Testis (tissue), 3 donors: ENCODE data around the gene KHSRP. TPM values are rescaled to one million over a fixed set of nuclear protein-coding genes. Genes with fewer than 3 reads are reported as not detected.

Source experiments
- DNase-seq: peaks from one replicate; pipeline ENCODE4 v3.0.0-alpha.2; 2019
- H3K27ac ChIP-seq, 2 donors: fragments of 200-600 bp; sonication (generic); one replicate each; pipeline ENCODE4 v1.5.1; 2019
- H3K27me3 ChIP-seq: fragments of 200-600 bp; sonication (generic); one replicate; pipeline ENCODE4 v1.5.1; 2019
- H3K36me3 ChIP-seq: fragments of 200-600 bp; sonication (generic); one replicate; pipeline ENCODE4 v1.5.1; 2017; ENCODE audit warnings: low read depth; ENCODE audit errors: missing control alignments
- H3K4me1 ChIP-seq: fragments of 200-600 bp; sonication (generic); one replicate; pipeline ENCODE4 v1.5.1; 2019
- H3K4me3 ChIP-seq, 2 donors: fragments of 200-600 bp; sonication (generic); one replicate each; pipeline ENCODE4 v1.5.1; 2017 to 2019
- H3K9me3 ChIP-seq: fragments of 200-600 bp; sonication (generic); one replicate; pipeline ENCODE4 v1.5.1; 2017
- CTCF ChIP-seq, 3 experiments: fragments of 450-650 bp in 2 of 3; fragments of 200-600 bp in 1 of 3; sonication (generic) in 1 of 3; IDR thresholded peaks; one replicate each; pipeline ENCODE4 v1.5.1; 2016 to 2019; ENCODE audit warnings: antibody characterized with exemption in 3 of 3, mild to moderate bottlenecking in 2 of 3, moderate library complexity in 1 of 3
- POLR2A ChIP-seq: fragments of 450-650 bp; IDR thresholded peaks from one replicate; pipeline ENCODE4 v1.6.1; 2017; ENCODE audit warnings: antibody characterized with exemption, mild to moderate bottlenecking, moderate library complexity
- WGBS, 2 donors: methylation state at CpG; one replicate each; pipeline ENCODE4 v1.1.5; 2018; 5-methylcytosine and 5-hydroxymethylcytosine counted together
- intact Hi-C: fragments of 100-400 bp; cut with DNase I; formaldehyde crosslinking; loops from one replicate; pipeline ENCODE4 v1.15.1; 2023; ENCODE audit warnings: low total_unique reads
- microRNA-seq, 2 donors: library from miRNA; unstranded; fragments of <30 nt; microRNA quantifications; one replicate each; pipeline ENCODE4, GENCODE V29; 2016; ENCODE audit warnings: borderline number of aligned reads in 2 of 2, borderline replicate concordance in 1 of 2
- polyA plus RNA-seq: library from polyadenylated mRNA; stranded (reverse); fragments of 350-450 nt; fragmentation: Illumina TruSeq; extraction: RNeasy Lipid Tissue Mini Kit (QIAGEN cat#74804); gene quantifications from one replicate; pipeline ENCODE4 v1.2.3, GENCODE V29; 2014; ENCODE audit warnings: low read depth, low replicate concordance; ENCODE audit not compliant: insufficient read depth
- small RNA-seq, 2 donors: library from RNA; depleted of rRNA; stranded (forward); fragments of <200 nt; gene quantifications; one replicate each; pipeline ENCODE3, GENCODE V24; 2016
- total RNA-seq, 2 donors: library from RNA; depleted of rRNA; stranded (reverse); fragments of >200 nt; gene quantifications; one replicate each; pipeline ENCODE4 v1.2.3, GENCODE V29; 2016

The KHSRP gene
- total and polyA plus RNA-seq, 3 donors from 2014 or later: 279 to 358 (median 336) TPM

GRCh38 chr19:6373813-6374108 is 50.9 kb downstream of the KHSRP start:
- Histone ChIP-seq H3K27me3 (no peaks in the 10 kb centered on the region), H3K9me3 (no peaks in the 10 kb centered on the region), H3K36me3 (no peaks in the 10 kb centered on the region), H3K4me3 (peak overlapping the region; percentile 85 to 97), H3K4me1 (peaks cover 8% of the 10 kb centered on the region), H3K27ac (peak overlapping the region; percentile 26 to 99)
- intact Hi-C loops: no loop called here
- DNase-seq: no peak
- TF ChIP-seq POLR2A (no peak), CTCF (IDR thresholded peaks at IDR 0.05) (no peak)
- 28% methylated on average over 5 of the region's 5 CpGs for WGBS, 2 donors

- no peaks in the 10 kb centered on the region for H3K36me3 ChIP-seq
- peak overlapping the region; percentile 95 to 99 for H3K27ac ChIP-seq
- H3K27me3 ChIP-seq: no peaks in the 10 kb centered on the region
- no peaks in the 10 kb centered on the region for H3K9me3 ChIP-seq
- WGBS, 2 donors: 1% methylated on average over 42 to 44 of the region's 53 CpGs
- intact Hi-C loops: no loop called here
- DNase-seq: peak; percentile 98
- peaks cover 8% of the 10 kb centered on the region for H3K4me1 ChIP-seq
- H3K4me3 ChIP-seq: peak overlapping the region; percentile 85 to 97
- no peak for TF ChIP-seq CTCF (IDR thresholded peaks at IDR 0.05)
- no peak for TF ChIP-seq POLR2A
Measured at GRCh38 chr19:6373096-6373812, 51.4 kb downstream of the KHSRP start.

GRCh38 chr19:6372594-6373095 is 52.0 kb downstream of the KHSRP start, which contains the start of gene ALKBH7:
ALKBH7 (plus strand) TSS chr19:6372794; CDS start chr19:6372821, 27 bp downstream.
- Histone ChIP-seq H3K9me3 (no peaks in the 10 kb centered on the region), H3K27me3 (no peaks in the 10 kb centered on the region), H3K4me1 (peaks cover 8% of the 10 kb centered on the region), H3K4me3 (peak within 1 kb of the TSS; percentile 85 to 97), H3K36me3 (no peaks in the 10 kb centered on the region), H3K27ac (peak within 1 kb of the TSS; percentile 95 to 99)
- 0 to 1% methylated on average over 33 to 40 of the region's 47 CpGs for WGBS, 2 donors
- DNase-seq: peak; percentile 100
- intact Hi-C loops: no loop called here
- TF ChIP-seq CTCF (IDR thresholded peaks at IDR 0.05) (peak in 1 of 3 experiments; percentile 1), POLR2A (no peak)

DNA sequence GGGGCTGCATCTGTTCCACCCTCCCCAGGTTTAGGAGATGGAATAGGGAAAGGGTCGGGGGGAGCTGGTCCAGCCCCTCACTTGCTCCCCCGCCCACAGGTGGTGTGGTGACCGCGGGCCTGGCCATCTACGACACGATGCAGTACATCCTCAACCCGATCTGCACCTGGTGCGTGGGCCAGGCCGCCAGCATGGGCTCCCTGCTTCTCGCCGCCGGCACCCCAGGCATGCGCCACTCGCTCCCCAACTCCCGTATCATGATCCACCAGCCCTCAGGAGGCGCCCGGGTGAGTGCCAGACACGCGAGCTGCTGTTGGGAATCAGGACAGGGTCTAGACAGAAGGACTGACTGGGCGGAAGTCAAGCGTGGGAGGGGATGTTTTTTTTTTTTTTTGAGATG is 60.3 kb downstream of the KHSRP start:
- intact Hi-C loops: no loop called here
- Histone ChIP-seq H3K36me3 (no peaks in the 10 kb centered on the region), H3K9me3 (no peaks in the 10 kb centered on the region)

More for the DNA sequence above, 60.3 kb downstream of the KHSRP start:
- no peak for TF ChIP-seq CTCF (IDR thresholded peaks at IDR 0.05)
- no peak for TF ChIP-seq POLR2A
- Histone ChIP-seq H3K4me1 (peaks cover 6% of the 10 kb centered on the region), H3K27ac (no peak overlapping the region), H3K27me3 (no peaks in the 10 kb centered on the region), H3K4me3 (no peak overlapping the region)
- DNase-seq: no peak
- WGBS, 2 donors: 94 to 96% methylated on average over 21 of the region's 21 CpGs

Small RNA genes within 50 kb of the gene (microRNA-seq; reads per million reads assigned to microRNA genes)
- gene MIR3940 (4.8 to 11.8 reads per million in 2 donors), gene MIR6790 (0 to 2.8 reads per million in 2 donors), gene MIR6885 (0 to 2.1 reads per million in 2 donors)

Small RNA genes within 50 kb of the gene (small RNA-seq; reads per million reads assigned to genes)
- 0 reads per million in 2 donors for gene MIR6790
- 0 reads per million in 2 donors for gene MIR6885

Other genes starting within 250 kb of the KHSRP start
- gene MLLT1, start 144.8 kb downstream of the KHSRP start, total RNA-seq: 10 to 100 TPM; 17.3 to 22.4 TPM
- 32.0 TPM for gene MLLT1, start 144.8 kb downstream of the KHSRP start, polyA plus RNA-seq
- under 1 TPM; 0.39 to 0.99 TPM for gene ACER1, start 91.2 kb downstream of the KHSRP start, total RNA-seq
- 1.0 TPM for gene ACER1, start 91.2 kb downstream of the KHSRP start, polyA plus RNA-seq
- gene CLPP, start 63.3 kb downstream of the KHSRP start, total RNA-seq: 100 to 1,000 TPM in 1 of 2 donors, 10 to 100 TPM in 1; 52.1 to 101 TPM
- gene CLPP, start 63.3 kb downstream of the KHSRP start, polyA plus RNA-seq: 113 TPM
- gene ALKBH7, start 52.0 kb downstream of the KHSRP start, total RNA-seq: 100 to 1,000 TPM; 243 to 524 TPM
- gene ALKBH7, start 52.0 kb downstream of the KHSRP start, polyA plus RNA-seq: 608 TPM
- gene PSPN, start 48.9 kb downstream of the KHSRP start, total RNA-seq: 1 to 10 TPM; 2.9 to 5.1 TPM
- 1.1 TPM for gene PSPN, start 48.9 kb downstream of the KHSRP start, polyA plus RNA-seq
- gene GTF2F1, start 31.6 kb downstream of the KHSRP start, total RNA-seq: 10 to 100 TPM; 78.1 to 81.1 TPM
- gene GTF2F1, start 31.6 kb downstream of the KHSRP start, polyA plus RNA-seq: 122 TPM
- gene SLC25A41, start 9.0 kb upstream of the KHSRP start, total RNA-seq: 1 to 10 TPM; 3.2 to 3.9 TPM
- 7.6 TPM for gene SLC25A41, start 9.0 kb upstream of the KHSRP start, polyA plus RNA-seq
- 10 to 100 TPM; 34.3 to 38.5 TPM for gene SLC25A23, start 35.0 kb upstream of the KHSRP start, total RNA-seq
- gene SLC25A23, start 35.0 kb upstream of the KHSRP start, polyA plus RNA-seq: 26.9 TPM
- gene CRB3, start 39.5 kb upstream of the KHSRP start, total RNA-seq: 1 to 10 TPM; 1.2 to 2.0 TPM
- gene CRB3, start 39.5 kb upstream of the KHSRP start, polyA plus RNA-seq: 2.3 TPM
- 1 to 10 TPM; 1.9 to 3.2 TPM for gene DENND1C, start 57.0 kb upstream of the KHSRP start, total RNA-seq
- gene DENND1C, start 57.0 kb upstream of the KHSRP start, polyA plus RNA-seq: 2.9 TPM
- gene TUBB4A, start 77.5 kb upstream of the KHSRP start, total RNA-seq: 100 to 1,000 TPM; 217 to 277 TPM
- gene TUBB4A, start 77.5 kb upstream of the KHSRP start, polyA plus RNA-seq: 205 TPM
- 1 to 10 TPM; 5.7 to 8.4 TPM for gene TNFSF9, start 106.2 kb upstream of the KHSRP start, total RNA-seq
- 3.1 TPM for gene TNFSF9, start 106.2 kb upstream of the KHSRP start, polyA plus RNA-seq
- 1 to 10 TPM in 1 of 2 donors, not detected in 1; 1.0 TPM for gene CD70, start 166.3 kb upstream of the KHSRP start, total RNA-seq
- gene CD70, start 166.3 kb upstream of the KHSRP start, polyA plus RNA-seq: 0.63 TPM
- gene TNFSF14, start 245.3 kb upstream of the KHSRP start, total RNA-seq: under 1 TPM; 0.31 to 0.47 TPM
- gene TNFSF14, start 245.3 kb upstream of the KHSRP start, polyA plus RNA-seq: 0.69 TPM